ENCODE measurements around the gene MYMK. TPM values are rescaled to one million over a fixed set of nuclear protein-coding genes. Genes with fewer than 3 reads are reported as not detected.
A peak's percentile ranks its signal among the peaks of the same experiment; 100 is the strongest.

Gene MYMK
- total RNA-seq, 2 donors from 2014 or later = not detected

DNA sequence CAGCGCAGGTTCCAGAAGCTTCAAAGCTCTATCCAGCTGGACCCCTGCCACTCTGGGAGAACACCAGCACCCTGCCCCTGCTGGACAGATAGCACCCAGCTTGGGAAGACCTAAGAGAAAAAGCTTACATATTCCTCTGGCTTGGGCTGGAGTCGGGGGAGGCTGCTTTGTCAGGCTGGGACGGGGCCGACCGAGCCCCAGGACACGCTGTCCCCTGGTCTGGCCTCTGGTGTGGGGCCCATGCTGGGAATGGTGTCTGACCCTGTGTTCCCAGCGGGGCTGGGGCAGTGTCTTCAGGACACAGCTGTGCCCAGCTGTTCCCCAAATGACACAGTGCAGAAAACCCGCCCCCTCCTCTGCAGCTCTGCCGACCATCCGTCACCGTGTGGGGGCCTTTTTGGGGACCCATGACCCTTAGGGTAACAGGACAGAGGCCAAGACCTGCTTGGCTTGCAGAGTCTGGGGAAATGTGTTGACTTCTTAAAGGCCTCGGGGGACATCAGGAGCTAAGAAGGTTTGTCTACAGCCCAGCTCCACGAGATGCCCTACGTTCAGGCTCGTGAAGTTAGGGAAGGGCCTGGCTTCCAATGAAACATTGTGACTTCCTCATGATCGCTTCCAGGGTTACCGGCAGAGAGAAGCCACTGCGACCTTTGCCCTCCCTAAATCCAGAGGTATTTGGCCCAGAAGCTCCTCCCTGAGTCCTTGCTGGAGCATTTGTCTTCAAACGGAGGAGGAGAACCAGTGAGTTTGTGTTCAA, 25.4 kb downstream of the MYMK start:
- Histone ChIP-seq H3K36me3 (ENCODE audit: control insufficient read depth, insufficient read depth, low read length) (no peaks in the 10 kb centered on the region), H3K27me3 (ENCODE audit: control insufficient read depth, insufficient read depth, low read length, poor library complexity, severe bottlenecking) (no peaks in the 10 kb centered on the region), H3K9ac (ENCODE audit: extremely low read depth, low read length, poor library complexity, severe bottlenecking) (no peak overlapping the region), H3K4me3 (ENCODE audit: low read length) (no peak overlapping the region), H3K27ac (ENCODE audit: low read depth, low read length) (no peak overlapping the region), H3K4me1 (ENCODE audit: control insufficient read depth, insufficient read depth, low read length) (no peaks in the 10 kb centered on the region), H3K9me3 (ENCODE audit: control insufficient read depth, low read length) (peaks cover 15% of the 10 kb centered on the region)
- no peak overlapping the region for H3K27ac Mint-ChIP-seq
- H3K4me3 Mint-ChIP-seq = no peak overlapping the region
- H3K36me3 Mint-ChIP-seq (ENCODE audit: low read depth) = no peaks in the 10 kb centered on the region
- TF ChIP-seq, protein P1, sequence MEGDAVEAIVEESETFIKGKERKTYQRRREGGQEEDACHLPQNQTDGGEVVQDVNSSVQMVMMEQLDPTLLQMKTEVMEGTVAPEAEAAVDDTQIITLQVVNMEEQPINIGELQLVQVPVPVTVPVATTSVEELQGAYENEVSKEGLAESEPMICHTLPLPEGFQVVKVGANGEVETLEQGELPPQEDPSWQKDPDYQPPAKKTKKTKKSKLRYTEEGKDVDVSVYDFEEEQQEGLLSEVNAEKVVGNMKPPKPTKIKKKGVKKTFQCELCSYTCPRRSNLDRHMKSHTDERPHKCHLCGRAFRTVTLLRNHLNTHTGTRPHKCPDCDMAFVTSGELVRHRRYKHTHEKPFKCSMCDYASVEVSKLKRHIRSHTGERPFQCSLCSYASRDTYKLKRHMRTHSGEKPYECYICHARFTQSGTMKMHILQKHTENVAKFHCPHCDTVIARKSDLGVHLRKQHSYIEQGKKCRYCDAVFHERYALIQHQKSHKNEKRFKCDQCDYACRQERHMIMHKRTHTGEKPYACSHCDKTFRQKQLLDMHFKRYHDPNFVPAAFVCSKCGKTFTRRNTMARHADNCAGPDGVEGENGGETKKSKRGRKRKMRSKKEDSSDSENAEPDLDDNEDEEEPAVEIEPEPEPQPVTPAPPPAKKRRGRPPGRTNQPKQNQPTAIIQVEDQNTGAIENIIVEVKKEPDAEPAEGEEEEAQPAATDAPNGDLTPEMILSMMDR (conservative IDR thresholded peaks at IDR 0.05) = peak; percentile 33
- no peaks in the 10 kb centered on the region for H3K27me3 Mint-ChIP-seq (ENCODE audit: insufficient read depth)
- H3K4me1 Mint-ChIP-seq = no peaks in the 10 kb centered on the region
- 91 to 92% methylated on average over 17 to 19 of the region's 19 CpGs for WGBS, 2 experiments (ENCODE audit: insufficient coverage in 1 of 2, insufficient read length in 1 of 2)
- no peak for DNase-seq
- H3K9me3 Mint-ChIP-seq = peaks cover 31% of the 10 kb centered on the region

DNA sequence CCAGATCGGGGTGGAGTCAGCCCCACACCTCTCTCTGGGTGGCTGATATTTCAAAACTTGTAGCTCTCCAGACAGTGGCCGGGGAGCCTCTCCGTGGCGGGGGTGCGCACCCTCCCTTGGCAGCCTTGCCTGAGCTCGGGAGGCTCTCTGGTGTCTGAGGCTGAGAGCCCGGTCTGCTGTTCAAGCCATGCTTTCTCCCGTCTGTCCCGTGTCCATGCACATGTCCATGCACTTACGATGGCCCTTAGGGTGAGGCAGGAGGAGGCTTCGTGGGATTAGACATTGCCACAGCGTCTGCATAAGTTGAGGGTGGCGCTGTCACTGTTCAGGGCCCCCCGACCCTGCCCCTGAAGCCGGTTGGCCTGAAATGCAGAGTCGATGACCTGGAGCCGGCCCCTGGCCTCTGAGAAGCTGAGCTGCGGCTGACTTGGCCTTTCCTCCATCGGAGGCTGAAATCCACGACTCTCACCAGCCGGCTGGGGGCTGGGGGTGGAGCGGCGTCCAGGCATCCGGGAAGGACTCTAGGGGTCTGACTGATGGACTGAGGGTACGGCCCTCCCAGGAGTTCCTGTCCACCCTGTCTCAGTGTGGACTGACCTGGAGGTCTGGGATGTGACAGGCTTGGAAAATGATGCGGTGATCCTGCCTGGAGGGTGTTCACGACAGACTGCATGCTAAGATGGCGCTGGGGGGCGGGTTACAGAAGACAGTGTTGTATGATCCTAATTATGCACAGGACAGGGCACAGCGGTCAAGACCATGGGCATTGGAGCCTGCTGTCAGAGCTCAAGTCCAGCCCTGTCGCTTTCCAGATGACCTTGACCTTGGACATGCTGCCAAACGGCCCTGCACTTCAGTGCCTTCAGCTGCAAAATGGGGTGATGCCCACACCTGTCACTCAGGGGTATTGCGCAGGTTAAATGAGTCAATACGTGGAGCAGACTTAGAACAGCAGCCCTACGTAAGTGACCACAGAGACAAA, 27.6 kb downstream of the MYMK start:
- TF ChIP-seq, protein P1 (conservative IDR thresholded peaks at IDR 0.05) = no peak
- Mint-ChIP-seq H3K36me3 (ENCODE audit: low read depth) (no peaks in the 10 kb centered on the region), H3K9me3 (peaks cover 13% of the 10 kb centered on the region), H3K4me1 (no peaks in the 10 kb centered on the region), H3K27ac (no peak overlapping the region), H3K27me3 (ENCODE audit: insufficient read depth) (no peaks in the 10 kb centered on the region), H3K4me3 (no peak overlapping the region)
- no peaks in the 10 kb centered on the region for H3K4me1 ChIP-seq (ENCODE audit: control insufficient read depth, insufficient read depth, low read length)
- H3K36me3 ChIP-seq (ENCODE audit: control insufficient read depth, insufficient read depth, low read length) = no peaks in the 10 kb centered on the region
- no peak overlapping the region for H3K4me3 ChIP-seq (ENCODE audit: low read length)
- no peaks in the 10 kb centered on the region for H3K27me3 ChIP-seq (ENCODE audit: control insufficient read depth, insufficient read depth, low read length, poor library complexity, severe bottlenecking)
- H3K9me3 ChIP-seq (ENCODE audit: control insufficient read depth, low read length) = peaks cover 7% of the 10 kb centered on the region
- 90% methylated on average over 31 to 35 of the region's 35 CpGs for WGBS, 2 experiments (ENCODE audit: insufficient coverage in 1 of 2, insufficient read length in 1 of 2)
- no peak overlapping the region for H3K27ac ChIP-seq (ENCODE audit: low read depth, low read length)
- no peak for DNase-seq
- H3K9ac ChIP-seq (ENCODE audit: extremely low read depth, low read length, poor library complexity, severe bottlenecking) = no peak overlapping the region

DNA sequence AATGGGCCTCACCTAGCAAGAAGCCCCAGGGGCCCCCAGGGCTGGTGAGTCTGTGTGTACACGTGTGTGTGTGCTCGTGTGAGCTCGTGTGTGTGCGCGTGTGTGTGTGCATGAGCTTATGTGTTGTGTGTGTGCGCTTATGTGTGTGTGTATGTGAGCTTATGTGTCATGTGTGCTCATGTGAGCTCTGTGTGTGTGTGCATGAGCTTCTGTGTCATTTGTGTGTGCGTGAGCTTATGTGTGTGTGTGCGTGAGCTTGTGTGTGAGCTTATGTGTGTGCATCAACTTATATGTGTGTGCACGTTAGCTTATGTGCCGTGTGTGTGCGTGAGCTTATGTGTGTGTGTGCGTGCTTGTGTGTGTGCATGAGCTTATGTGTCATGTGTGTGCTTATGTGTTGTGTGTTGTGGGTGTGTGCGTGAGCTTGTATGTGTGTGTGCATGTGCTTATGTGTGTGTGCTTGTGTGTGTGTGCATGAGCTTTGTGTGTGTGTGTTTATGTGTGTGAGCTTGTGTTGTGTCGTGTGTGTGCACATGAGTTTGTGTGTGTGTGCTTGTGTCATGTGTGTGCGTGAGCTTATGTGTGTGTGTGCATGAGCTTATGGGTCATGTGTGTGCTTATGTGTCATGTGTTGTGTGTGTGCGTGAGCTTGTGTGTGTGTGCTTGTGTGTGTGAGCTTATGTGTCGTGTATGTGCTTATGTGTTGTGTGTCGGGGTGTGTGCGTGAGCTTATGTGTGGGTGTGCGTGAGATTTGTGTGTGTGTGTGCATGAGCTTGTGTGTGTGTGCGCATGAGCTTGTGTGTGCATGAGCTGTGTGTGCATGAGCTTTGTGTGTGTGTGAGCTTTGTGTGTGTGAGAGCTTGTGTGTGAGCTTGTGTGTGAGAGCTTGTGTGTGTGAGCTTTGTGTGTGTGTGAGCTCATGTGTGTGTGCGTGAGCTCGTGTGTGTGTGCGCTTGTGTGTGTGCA, 29.1 kb downstream of the MYMK start:
- no peaks in the 10 kb centered on the region for H3K27me3 ChIP-seq (ENCODE audit: control insufficient read depth, insufficient read depth, low read length, poor library complexity, severe bottlenecking)
- H3K36me3 Mint-ChIP-seq (ENCODE audit: low read depth) = no peaks in the 10 kb centered on the region
- no peak overlapping the region for H3K9ac ChIP-seq (ENCODE audit: extremely low read depth, low read length, poor library complexity, severe bottlenecking)
- no peak overlapping the region for H3K4me3 ChIP-seq (ENCODE audit: low read length)
- no peaks in the 10 kb centered on the region for H3K9me3 Mint-ChIP-seq
- H3K4me1 Mint-ChIP-seq = no peaks in the 10 kb centered on the region
- H3K27me3 Mint-ChIP-seq (ENCODE audit: insufficient read depth) = no peaks in the 10 kb centered on the region
- no peaks in the 10 kb centered on the region for H3K9me3 ChIP-seq (ENCODE audit: control insufficient read depth, low read length)
- H3K36me3 ChIP-seq (ENCODE audit: control insufficient read depth, insufficient read depth, low read length) = no peaks in the 10 kb centered on the region
- 89 to 100% methylated on average over 7 to 24 of the region's 24 CpGs for WGBS, 2 experiments (ENCODE audit: insufficient coverage in 1 of 2, insufficient read length in 1 of 2)
- no peak for DNase-seq
- no peak overlapping the region for H3K27ac Mint-ChIP-seq
- no peak overlapping the region for H3K4me3 Mint-ChIP-seq
- no peaks in the 10 kb centered on the region for H3K4me1 ChIP-seq (ENCODE audit: control insufficient read depth, insufficient read depth, low read length)
- no peak overlapping the region for H3K27ac ChIP-seq (ENCODE audit: low read depth, low read length)
- TF ChIP-seq, protein P1 (conservative IDR thresholded peaks at IDR 0.05) = no peak
